Measurements from ENCODE around the gene MYLK.

The MYLK gene

DNA sequence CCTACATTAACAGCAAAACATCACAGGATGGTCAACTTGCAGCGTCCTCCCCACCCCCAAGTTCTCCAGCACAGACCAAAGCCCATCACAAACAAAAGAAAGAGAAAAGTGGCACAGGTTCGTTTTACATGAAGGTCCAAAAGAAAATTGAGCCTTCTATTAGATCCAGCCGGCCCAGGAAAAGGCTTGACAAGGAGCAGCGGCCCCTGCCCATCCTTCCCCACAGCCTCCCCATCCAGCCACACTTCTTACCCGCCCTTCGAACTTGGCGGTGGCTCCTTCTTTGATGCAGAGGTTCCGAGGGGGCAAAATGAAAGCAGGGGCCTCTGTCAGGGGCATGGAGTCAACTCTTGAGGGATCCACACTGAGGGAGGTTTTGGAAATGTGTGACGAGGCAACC lies 90.7 kb downstream of the MYLK start:
- DNase-seq (ENCODE audit: extremely low read depth in 1 of 2, low read depth in 1 of 2): no peak

DNA sequence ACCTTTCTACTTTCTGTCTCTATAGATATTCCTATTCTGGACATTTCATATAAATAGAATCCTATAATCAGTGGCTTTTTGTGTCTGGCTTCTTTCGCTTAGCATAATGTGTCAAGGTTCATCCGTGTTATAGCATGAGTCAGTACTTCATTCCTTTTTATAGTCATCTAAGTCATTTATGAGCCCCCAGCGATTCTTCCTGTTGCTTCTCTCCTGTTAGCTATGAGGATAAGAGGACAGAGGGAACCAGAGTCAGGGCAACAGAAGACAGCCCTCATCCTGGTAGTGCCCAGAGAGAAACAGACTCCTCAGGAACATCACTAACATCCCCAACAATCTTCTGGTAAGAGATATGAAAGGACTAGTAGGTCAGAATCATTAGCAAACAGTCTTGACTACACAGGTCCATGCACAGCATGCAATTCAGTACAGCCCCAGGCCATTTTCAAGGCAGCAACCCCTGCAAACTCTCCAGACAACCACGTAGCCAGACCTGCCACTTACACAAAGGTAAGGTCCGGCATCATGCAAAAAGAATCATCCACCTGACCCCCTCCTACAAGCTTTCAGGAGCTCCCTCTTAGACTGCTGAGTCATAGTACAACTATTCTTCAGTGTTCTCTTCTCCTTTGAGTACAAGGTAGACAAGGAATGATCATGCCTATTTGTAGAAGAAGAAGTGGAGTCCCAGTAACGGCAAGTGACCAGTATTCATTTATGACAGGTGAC lies 91.5 kb downstream of the MYLK start:
- DNase-seq (ENCODE audit: extremely low read depth in 1 of 2, low read depth in 1 of 2): no peak

DNA sequence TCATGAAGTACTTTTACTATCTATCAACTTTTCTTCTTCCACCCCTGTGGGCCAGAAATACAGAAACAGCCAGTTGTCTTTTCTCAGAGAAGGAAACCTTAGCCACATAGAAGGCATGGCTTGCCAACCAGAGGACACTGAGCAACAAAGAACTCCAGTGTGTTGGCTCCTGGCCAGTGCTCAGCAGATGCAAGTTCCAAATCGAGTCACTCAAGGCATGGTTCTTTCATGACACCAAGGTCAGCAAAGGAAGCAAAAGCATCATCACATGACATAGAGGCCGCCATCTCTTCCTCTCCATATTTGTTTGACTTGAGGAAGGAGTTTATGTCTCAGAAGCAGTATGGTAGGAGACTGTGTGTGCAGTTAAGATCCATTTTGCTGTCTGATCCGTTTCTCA lies 92.2 kb downstream of the MYLK start:
- DNase-seq (ENCODE audit: extremely low read depth in 1 of 2, low read depth in 1 of 2): no peak

DNA sequence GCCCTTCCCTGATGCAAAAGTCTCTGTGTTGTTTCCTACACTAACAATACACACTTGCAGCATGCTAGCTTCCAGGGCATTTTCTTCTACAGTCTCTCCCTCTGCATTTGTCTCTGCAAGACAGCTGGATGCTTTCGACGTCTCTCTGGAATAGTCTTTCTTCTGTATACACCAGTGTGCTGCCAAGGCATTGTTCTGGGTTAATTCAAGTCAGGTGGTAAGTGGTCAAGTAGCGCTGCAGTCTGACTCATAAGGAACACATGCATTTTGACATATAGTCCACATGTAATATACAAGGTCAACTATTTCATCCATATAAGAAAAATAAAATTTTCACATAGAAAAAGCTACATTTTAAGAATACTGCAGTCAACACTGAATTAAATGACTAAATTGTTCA lies 92.7 kb downstream of the MYLK start:
- no peak for DNase-seq (ENCODE audit: extremely low read depth in 1 of 2, low read depth in 1 of 2)

DNA sequence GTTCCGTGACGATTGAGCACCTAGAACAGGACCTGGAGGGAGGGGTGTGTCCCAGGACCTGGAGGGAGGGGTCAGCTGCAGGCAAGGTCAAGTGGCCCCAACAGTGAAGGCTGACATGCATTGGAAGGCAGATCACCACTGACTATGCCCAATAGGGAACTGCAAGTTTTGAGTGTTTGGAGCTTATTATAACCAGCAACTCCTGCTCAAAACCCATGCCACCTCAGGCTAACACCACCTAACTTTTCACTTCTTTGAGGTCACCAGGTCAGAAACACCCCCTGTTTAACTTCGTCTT lies 93.1 kb downstream of the MYLK start:
- no peak for DNase-seq (ENCODE audit: extremely low read depth in 1 of 2, low read depth in 1 of 2)

DNA sequence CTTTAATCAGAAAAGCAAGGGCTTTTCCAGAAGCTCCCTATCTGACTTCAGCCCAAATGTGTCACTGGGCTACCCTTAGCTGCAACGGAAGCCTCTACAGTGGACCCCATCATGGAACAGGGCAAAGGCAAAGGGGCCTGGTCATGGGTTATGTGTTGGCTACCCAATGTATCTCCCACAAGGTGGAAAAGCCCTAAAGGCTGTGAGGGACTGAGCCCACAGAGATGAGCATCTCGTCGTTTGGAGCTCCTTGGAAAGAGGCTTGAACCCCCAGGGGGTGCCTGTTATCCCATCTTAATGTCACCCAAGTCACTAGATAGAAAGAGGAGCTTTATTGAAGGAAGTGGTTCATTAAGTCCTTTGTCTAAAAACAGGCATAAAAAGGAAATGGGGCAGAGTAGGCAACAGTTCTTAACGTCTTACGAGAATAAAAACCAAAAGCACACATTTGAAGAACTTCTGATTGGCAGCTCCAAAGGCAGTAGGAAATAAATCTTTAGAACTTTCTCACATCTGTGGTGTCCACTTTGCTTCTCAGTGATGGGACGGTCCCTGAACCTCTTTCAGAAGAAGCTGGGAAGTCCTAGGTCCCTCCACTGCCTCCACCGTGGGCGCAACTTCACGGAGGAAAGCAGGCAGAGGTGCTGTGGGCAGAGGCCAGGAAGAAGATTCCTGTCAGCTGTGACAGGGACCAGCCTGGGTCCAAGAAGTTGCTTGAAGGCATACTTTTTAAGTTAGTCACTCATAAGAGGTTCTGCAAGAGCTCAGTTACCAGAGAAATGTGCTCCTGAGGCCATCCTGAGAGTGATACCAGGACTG lies 93.7 kb downstream of the MYLK start:
- DNase-seq (ENCODE audit: extremely low read depth in 1 of 2, low read depth in 1 of 2): no peak

DNA sequence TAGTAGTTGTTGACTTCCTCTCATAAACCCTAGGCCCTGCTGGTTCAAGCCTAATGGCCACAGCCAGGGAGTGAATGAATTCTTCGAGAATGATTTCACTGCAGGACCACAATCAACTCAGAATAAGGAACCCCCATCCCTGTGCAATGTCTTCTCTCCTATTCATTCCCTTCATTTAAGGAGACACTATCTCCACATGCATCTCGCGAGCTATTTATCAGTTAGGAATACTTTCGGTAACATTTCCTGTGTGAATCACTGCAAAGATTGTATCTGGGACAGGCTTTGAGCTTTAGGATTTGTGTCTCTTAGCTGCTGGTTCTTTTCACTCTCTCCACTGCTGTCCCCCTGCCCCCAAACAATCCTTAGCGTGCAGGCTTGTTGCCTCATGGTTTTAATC lies 94.4 kb downstream of the MYLK start:
- no peak for DNase-seq (ENCODE audit: extremely low read depth in 1 of 2, low read depth in 1 of 2)

DNA sequence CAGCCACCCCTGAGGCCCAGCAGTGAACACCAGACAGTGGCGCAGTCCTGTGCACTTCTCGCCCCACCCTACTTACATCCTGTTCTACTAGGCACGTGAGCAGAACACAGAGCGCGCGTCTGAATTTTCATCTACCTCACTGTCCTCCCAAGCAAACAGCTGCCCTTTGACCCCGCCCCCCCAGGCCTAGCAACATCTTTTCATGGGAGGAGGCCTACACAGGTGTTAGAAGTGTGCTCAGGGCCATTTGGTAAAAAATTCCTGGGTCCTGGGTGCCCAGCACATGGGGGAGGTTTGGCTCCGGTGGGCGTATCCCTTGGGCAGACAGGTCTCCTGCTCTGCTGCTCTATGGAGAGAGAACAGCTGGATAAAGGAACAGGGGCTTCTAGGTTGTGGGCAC lies 95.0 kb downstream of the MYLK start:
- DNase-seq (ENCODE audit: extremely low read depth in 1 of 2, low read depth in 1 of 2): no peak

DNA sequence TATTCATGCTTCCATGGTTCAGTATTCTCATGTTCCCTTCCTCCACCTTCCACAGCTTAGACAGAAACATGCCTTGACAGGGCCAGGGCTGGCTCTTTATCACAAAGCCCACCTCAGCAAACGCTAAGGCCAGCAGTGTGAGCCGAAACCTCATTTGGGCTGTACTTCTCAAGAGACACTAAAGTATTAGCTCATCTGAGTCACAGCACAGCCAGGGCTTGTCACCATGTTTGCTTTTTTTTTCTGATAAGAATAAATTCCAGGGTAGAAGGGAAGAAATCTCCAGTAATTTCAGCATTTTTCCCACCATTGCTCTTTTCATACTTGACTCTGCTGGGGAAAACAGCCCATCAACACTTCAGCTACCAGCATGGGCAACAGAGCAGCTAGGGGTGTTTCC lies 95.4 kb downstream of the MYLK start:
- DNase-seq (ENCODE audit: extremely low read depth in 1 of 2, low read depth in 1 of 2): no peak

DNA sequence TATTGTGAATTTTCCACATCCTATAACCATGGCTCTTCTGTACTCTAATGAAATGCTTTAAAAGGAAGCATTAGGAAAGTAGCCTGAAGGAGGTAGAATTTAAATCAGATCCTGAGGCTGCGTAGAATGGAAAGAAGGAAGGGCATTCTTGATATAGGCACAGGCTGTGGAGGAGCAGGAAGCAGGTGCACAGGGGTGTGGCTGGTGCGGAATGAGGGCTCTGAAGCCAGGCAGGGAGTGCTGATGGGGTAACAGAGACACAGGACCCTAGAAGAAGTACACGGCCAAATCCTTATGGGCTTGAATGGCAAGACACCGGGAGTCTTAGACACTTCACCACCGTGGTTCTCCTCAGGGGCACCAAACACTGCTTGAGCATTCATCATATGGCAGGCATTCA lies 97.0 kb downstream of the MYLK start:
- DNase-seq (ENCODE audit: extremely low read depth in 1 of 2, low read depth in 1 of 2): no peak

DNA sequence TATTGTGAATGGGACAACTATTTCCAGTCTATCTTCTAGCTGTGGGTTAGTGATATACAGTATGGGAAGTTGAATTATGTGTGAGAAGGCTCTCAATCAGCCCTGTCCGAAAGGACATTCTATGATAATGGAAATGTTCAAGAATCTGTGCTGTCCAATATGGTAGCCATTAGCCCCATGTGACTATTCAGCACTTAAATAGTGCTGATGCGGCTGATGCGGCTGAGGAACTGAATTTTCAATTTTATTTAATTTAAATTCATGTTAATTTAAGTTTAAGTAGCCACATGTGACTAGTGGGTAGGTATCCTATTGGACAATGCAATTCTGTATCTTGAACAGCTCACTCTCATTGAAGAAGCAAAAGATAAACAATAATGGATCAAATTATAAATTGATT lies 98.5 kb downstream of the MYLK start:
- no peak for DNase-seq (ENCODE audit: extremely low read depth in 1 of 2, low read depth in 1 of 2)

DNA sequence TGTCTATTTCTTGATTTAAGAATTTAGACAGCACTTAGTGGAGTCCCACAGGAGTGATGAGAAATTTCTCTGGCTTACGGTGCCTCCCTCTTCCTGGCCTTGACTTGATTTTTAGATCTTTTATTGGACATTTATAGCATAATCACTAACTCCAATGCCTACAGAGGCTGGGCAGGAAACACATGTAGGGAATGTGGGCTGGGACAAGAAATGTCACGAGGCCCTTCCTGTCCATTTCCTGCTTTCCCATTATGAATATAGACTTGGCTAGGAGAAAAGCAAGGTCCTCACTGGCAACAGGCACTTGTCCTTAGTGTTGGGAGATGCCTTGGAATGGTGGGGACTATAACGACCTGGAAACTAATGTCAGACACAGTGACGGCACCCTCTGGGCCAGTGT lies 100.3 kb downstream of the MYLK start:
- DNase-seq (ENCODE audit: extremely low read depth in 1 of 2, low read depth in 1 of 2): no peak

DNA sequence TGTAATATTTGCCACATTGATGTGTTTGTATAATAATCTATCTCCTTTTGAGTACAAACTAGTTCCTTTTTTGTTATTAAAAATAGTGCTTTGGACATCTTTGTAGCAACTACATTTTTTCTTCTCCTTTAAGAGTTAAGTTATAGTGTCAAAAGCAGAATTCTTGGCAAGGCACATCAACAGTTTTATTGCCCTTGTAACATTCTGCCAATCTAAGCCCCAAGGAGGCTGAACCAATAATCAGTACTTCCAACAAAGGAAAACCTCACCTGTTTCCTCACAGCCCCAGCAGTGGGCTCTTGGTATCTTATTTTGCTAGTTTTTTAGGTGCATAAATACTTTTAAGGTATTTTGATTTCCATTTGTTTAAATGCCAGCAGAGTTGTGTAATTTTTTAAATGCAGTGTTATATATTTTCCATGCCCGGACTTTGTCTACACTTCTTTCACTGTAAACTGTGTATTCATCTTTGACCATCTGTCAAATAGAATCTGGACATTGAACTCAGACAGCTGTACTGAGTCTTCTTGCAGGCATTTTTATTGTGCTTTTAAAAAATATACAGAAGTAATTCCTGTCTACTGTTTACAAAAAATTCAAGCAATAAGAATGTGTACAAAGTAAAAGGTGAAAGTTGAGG lies 101.0 kb downstream of the MYLK start:
- no peak for DNase-seq (ENCODE audit: extremely low read depth in 1 of 2, low read depth in 1 of 2)

DNA sequence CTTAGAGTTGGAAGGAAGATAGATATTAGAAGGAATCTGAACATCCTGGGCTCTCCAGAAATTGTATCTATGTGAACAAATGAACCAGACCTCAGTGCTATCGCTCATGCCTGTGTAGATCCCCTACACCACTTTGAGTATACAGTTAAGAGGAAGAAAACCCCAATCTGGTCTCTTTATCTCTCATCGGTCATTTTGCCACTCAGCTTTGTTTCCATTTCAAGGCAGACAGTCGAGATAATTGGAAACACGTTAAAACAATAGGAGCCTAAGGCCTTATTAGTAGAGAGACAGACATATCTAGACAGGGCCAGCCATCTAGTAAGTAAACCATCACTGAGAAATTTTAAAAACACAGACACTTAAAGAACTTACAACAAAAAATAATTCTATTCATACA lies 101.6 kb downstream of the MYLK start:
- no peak for DNase-seq (ENCODE audit: extremely low read depth in 1 of 2, low read depth in 1 of 2)

DNA sequence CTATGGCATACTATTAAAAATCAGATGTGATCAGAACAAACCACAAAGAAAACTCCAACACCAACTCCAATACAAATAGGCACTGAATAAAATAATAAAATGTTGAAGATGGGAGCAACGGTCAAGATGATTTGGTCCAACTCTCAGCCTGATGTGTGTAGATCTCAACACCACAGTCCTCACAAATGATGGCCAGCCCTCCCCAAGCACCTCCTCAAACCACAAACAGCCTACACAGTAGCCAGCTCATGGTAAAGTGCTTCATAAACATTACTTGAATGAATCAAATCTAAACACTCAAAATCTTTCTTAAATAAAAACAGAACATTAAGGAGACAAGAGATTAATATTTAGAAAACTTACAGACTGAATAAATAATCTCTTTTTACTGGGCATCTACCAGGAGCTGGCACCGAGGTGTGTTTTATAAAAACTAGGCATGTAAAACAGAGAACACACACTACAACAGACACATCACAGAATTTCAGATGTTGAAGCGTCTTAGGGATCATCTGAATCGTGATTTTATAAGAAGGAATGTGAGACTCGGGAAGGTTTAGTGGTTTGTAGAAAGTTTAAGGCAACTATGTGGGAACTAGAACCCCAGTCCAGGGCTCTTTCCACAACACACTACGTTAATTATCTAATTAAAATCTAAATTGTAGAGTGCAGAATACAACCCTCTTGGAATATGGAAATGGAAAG lies 102.4 kb downstream of the MYLK start:
- DNase-seq (ENCODE audit: extremely low read depth in 1 of 2, low read depth in 1 of 2): no peak

DNA sequence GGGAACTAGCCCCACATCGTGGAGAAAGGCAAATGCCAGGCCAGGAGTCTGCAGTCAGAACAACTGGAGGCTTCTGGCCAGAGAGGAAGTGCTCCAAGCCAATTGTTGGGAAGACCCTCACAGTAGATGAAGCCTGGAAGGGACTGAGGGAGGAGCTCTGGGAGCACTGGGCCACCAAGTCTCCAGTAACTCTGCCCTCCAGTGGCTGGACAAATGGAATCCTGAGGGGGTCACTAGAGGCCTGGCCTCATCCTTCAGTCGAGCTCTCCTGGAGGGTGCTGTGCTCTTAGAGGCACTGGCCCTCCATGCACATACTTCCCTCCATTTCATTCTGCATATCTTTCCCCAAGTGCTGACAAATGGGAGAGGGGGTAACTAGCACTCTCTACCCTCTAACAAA lies 103.0 kb downstream of the MYLK start:
- DNase-seq (ENCODE audit: extremely low read depth in 1 of 2, low read depth in 1 of 2): no peak

DNA sequence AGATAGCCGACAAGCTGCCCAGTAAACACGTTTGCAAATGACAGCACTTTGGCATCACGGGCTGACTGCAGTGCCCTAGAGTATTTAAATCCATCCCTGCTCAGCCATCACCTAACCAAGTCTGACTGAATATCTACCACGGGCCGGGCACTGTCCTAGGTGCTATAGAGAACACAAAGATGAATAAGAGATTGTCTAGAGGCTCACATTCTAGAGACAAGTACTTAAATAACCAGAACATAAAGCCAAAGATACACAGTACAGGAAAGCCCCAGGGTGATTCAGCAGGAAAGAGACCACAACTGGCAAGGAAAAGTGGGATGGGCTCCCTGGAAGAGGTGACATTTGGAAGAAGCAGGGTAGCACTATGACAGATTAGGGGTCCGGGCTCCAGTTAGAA lies 103.5 kb downstream of the MYLK start:
- DNase-seq (ENCODE audit: extremely low read depth in 1 of 2, low read depth in 1 of 2): no peak

DNA sequence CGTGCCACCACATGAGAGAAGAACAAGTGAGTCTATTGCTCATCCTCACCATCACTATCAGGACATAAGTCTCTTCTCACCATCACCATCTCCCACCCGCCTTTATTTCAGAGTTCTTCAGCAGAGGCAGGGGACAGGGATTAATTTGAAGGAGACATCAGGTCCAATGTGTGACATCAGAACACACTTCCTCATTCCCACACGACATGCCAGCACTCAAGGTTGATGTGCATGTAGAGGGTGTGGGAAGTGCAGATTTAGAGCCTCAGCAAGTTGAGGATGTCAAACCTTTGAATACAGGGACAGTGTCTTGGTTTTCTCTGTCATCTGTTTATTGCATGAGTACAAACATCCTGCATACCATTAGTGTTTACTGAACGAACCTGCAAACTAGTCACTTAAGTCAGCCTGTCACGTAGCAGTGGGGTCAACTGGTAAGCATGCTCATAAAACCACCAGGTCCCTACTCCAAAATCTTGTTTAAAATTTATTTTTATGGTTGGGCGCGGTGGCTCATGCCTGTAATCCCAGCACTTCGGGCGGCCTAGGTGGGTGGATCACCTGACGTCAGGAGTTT lies 104.4 kb downstream of the MYLK start:
- no peak for DNase-seq (ENCODE audit: extremely low read depth in 1 of 2, low read depth in 1 of 2)

DNA sequence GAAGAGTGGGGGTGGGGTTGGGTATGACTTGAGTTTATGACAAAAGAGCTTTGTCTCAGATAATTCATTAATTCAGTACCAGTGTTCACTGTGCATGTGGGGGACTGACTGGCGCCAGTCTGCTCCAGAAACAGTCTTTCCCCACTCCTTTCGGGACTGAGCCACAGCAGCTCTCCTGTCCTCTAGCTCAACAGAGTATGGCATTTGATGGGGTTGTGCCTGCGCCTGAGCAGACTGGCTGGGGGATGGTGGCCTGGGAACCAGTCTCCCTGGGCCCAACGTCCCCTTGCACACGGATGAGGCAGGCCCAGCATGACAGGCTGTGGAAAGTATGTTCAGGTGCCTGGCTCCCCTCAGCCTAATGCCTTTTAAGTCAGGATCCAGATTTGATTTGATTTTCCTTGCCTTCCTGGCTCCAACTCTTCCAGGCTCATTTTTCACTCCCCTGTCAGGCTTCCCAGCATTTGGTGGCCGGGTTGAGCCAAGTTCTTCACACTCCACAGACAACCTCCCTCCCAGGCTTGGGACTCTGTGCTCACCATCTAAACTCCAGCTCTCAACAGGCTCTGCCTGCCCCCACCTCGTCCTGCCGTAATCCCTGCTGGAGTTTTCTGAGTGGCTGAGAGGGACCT lies 105.0 kb downstream of the MYLK start:
- DNase-seq (ENCODE audit: extremely low read depth in 1 of 2, low read depth in 1 of 2): no peak

DNA sequence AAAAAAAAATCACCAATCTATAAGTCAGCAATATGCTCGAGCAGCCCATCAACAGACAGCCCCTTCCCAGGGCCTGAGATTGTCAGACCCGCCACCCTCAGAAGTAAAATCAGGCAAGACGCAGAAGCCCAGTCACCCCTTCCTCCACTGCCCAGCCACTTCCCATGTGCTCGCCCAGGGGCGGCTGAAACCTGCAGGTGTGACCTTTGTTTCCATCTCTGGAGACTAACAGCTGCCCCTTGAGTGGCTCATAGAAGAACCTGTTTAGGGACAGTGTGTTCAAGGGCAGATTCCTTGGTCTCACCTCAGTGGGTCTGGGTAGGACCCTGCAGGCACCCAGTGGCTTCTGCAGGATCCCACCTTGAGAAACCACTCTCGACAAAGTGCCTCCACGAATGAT lies 105.6 kb downstream of the MYLK start:
- no peak for DNase-seq (ENCODE audit: extremely low read depth in 1 of 2, low read depth in 1 of 2)
